Upper lobe of right lung (tissue), 1 donor: ENCODE measurements around the gene IGSF21. TPM values are rescaled to one million over a fixed set of nuclear protein-coding genes. Genes with fewer than 3 reads are reported as not detected.

Experiments used
- ATAC-seq: fragments of 200-7000 bp; cut with Tn5 transposase; one replicate; pipeline ENCODE4 v1.9.1; 2020; ENCODE audit warnings: mild to moderate bottlenecking, moderate library complexity
- DNase-seq: peaks from one replicate; pipeline ENCODE4 v3.0.0-alpha.2; 2020
- H3K27ac ChIP-seq: fragments of 200-600 bp; one replicate; pipeline ENCODE4 v1.8.0; 2022
- H3K27me3 ChIP-seq: fragments of 200-600 bp; one replicate; pipeline ENCODE4 v1.8.0; 2022; ENCODE audit warnings: mild to moderate bottlenecking
- H3K36me3 ChIP-seq: fragments of 200-600 bp; one replicate; pipeline ENCODE4 v1.8.0; 2022
- H3K4me1 ChIP-seq: fragments of 200-600 bp; one replicate; pipeline ENCODE4 v1.8.0; 2022
- H3K4me3 ChIP-seq: fragments of 200-600 bp; one replicate; pipeline ENCODE4 v1.8.0; 2022; ENCODE audit warnings: mild to moderate bottlenecking
- H3K9me3 ChIP-seq: fragments of 200-600 bp; one replicate; pipeline ENCODE4 v1.8.0; 2022
- intact Hi-C: fragments of 100-400 bp; cut with DNase I; formaldehyde crosslinking; loops from one replicate; pipeline ENCODE4 v1.11.0; 2022
- total RNA-seq: library from RNA; stranded (reverse); fragmentation: NEBNext Ultra II Directional; extraction: Animal tissue kit (Norgen Biotek cat#: 25700); gene quantifications from one replicate; pipeline ENCODE4 v1.2.1, GENCODE V29; 2021
- TF ChIP-seq, protein P1 (sequence below): fragments of 200-600 bp; IDR thresholded peaks from one replicate; pipeline ENCODE4 v1.8.0; 2022; ENCODE audit warnings: antibody characterized with exemption
- donor health status: DM: no; HTN: yes; CAD: no; lungs with severe emphysema.

Gene IGSF21
- total RNA-seq, 1 donor from 2014 or later = 3.2 TPM

DNA sequence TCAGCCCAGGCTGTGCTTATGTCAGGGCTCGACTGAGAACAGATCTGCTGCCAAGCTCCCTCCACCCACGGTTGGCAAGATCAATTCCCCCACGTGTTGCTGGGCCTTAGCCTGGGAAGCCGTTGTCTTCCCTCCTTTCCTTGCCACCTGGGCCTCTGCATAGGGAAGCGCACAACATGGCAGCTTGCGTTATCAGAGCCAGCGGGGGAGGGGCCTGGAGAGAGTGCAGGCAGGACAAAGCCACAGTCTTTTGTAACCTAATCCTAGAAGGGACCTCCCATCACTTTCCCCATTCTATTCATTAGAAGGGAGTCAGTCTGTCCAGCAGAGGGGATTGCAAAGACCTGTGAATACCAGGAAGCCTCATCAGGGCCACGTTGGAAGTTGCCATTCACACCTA is 17.0 kb upstream of the IGSF21 start:
- Histone ChIP-seq H3K4me3 (no peak overlapping the region), H3K27me3 (peaks cover 54% of the 10 kb centered on the region), H3K4me1 (no peaks in the 10 kb centered on the region), H3K36me3 (no peaks in the 10 kb centered on the region), H3K27ac (no peak overlapping the region), H3K9me3 (no peaks in the 10 kb centered on the region)
- TF ChIP-seq, protein P1, sequence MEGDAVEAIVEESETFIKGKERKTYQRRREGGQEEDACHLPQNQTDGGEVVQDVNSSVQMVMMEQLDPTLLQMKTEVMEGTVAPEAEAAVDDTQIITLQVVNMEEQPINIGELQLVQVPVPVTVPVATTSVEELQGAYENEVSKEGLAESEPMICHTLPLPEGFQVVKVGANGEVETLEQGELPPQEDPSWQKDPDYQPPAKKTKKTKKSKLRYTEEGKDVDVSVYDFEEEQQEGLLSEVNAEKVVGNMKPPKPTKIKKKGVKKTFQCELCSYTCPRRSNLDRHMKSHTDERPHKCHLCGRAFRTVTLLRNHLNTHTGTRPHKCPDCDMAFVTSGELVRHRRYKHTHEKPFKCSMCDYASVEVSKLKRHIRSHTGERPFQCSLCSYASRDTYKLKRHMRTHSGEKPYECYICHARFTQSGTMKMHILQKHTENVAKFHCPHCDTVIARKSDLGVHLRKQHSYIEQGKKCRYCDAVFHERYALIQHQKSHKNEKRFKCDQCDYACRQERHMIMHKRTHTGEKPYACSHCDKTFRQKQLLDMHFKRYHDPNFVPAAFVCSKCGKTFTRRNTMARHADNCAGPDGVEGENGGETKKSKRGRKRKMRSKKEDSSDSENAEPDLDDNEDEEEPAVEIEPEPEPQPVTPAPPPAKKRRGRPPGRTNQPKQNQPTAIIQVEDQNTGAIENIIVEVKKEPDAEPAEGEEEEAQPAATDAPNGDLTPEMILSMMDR = no peak
- ATAC-seq (no peak), DNase-seq (no peak)
- intact Hi-C loops = no loop called here

DNA sequence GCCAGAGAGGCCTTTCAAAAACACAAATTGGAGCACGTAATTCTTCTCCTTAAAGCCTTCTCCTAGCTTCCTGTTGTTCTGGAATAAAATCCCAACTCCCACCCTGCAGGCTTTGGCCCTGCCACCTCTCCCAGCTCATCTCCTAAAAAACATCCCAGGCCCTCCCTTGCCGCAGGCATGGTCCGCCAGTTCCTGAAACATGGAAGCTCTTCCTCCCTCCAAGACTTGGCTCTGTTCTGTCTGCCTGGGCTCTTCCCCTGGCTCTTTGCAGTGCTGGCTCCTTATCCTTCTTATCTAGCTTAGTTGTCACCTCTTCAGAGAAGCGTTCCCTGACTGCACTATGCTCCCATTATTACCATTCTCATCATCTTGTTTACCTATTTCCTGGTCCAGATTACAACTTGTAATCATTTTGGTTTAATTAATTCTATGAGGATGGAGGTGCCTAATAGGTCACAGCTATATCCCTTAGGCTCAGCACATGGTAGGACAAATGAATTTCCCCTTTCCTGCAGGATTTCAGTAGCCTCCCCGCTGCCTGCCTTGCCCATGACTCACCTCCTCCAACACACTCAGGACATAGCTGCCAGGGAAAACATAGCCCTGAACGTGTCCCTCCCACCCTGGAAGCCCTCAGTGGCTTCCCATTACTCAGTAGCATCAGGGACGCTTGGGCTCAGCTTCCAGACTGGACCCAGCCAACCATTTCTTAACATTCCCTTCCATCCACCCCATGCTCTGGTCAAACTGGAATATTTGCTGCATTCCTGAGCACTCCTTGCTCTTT is 15.7 kb upstream of the IGSF21 start:
- ATAC-seq = peak; percentile 21
- Histone ChIP-seq H3K4me1 (no peaks in the 10 kb centered on the region), H3K4me3 (no peak overlapping the region), H3K9me3 (no peaks in the 10 kb centered on the region), H3K27ac (no peak overlapping the region), H3K36me3 (no peaks in the 10 kb centered on the region), H3K27me3 (peaks cover 52% of the 10 kb centered on the region)
- DNase-seq = no peak
- TF ChIP-seq, protein P1 = no peak
- intact Hi-C loops = no loop called here

DNA sequence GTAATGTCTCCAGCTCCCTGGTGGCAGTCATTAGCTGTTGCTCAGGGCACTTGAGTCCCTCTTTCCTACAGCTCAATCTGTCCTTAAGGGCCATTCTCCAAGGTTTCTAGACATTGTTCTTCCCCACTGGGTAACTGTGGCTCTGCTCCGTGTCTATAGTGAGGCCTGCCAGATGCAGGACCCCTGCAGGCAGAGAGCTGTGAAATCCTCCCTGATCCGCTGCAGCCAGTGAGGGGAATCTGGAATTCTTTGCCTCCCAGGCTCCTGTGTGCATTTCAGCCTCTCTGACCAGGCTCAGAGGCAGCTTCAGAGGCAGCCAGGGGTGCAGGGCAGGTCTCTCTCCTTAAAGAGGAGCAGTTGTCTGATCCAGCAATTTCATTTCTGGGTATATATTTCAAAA is 14.4 kb upstream of the IGSF21 start:
- no peak for ATAC-seq
- intact Hi-C loops = no loop called here
- TF ChIP-seq, protein P1 = no peak
- Histone ChIP-seq H3K36me3 (no peaks in the 10 kb centered on the region), H3K9me3 (no peaks in the 10 kb centered on the region), H3K27ac (no peak overlapping the region), H3K4me1 (no peaks in the 10 kb centered on the region), H3K4me3 (no peak overlapping the region), H3K27me3 (peaks cover 39% of the 10 kb centered on the region)
- DNase-seq = no peak

DNA sequence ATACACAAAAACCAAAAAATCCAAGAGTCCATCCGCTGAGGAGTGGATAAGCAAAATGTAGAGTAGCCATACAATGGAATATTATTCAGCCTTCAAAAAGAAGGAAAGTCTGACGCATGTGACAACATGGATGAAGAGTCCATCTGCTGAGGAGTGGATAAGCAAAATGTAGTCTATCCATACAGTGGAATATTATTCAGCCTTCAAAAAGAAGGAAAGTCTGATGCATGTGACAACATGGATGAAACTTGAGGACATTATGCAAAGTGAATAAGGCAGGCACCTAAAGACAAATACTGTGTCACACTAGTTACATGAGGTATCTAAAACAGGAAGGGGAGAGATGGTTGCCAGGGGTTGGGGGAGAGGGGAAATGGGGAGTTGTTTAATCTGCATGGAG is 14.0 kb upstream of the IGSF21 start:
- Histone ChIP-seq H3K4me1 (no peaks in the 10 kb centered on the region), H3K4me3 (no peak overlapping the region), H3K27ac (no peak overlapping the region), H3K27me3 (peaks cover 37% of the 10 kb centered on the region), H3K9me3 (no peaks in the 10 kb centered on the region), H3K36me3 (no peaks in the 10 kb centered on the region)
- ATAC-seq = no peak
- no peak for DNase-seq
- intact Hi-C loops = no loop called here
- TF ChIP-seq, protein P1 = no peak

DNA sequence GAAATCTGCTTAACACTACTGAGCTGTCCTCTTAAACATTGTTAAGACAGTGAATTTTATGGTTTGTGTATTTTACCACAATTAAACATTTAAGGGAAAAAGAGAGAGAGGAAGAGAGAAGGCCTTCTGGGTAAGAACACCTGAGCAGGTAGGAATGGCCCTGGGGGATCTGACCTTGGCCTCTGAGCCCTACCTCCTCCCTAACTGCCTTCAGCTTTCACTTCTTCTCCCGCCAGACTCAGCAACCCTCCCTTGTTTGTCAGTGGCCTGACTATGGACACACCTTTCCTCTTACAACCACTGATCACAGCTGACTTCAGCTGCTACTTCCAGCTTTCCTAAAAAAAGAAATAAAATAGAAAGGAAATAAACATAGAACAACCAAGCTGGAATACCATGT is 13.5 kb upstream of the IGSF21 start:
- no peaks in the 10 kb centered on the region for H3K36me3 ChIP-seq
- H3K9me3 ChIP-seq = no peaks in the 10 kb centered on the region
- intact Hi-C loops = no loop called here
- TF ChIP-seq, protein P1 = no peak
- H3K27me3 ChIP-seq = peaks cover 33% of the 10 kb centered on the region
- DNase-seq (no peak), ATAC-seq (no peak)
- no peaks in the 10 kb centered on the region for H3K4me1 ChIP-seq
- H3K4me3 ChIP-seq = no peak overlapping the region
- H3K27ac ChIP-seq = no peak overlapping the region

DNA sequence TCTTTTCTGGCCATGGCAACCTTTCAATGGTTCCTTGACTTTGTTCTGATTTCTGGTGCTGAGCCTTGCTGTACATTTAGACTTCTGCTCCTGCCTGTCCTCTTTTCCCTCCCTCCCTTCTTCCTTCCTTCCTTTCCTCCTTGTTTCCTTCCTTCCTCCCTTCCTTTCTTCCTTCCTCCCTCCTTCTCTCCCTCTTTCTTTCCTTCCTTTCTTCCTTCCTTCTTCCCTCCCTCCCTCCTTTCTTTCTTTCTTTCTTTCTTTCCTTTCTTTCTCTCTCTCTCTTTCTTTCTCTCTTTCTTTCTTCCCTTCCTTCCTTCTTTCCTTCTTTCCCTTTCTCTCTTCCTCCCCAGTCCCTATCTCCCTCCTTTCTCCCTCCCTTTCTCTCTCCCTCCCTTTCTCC is 10.4 kb upstream of the IGSF21 start:
- Histone ChIP-seq H3K4me3 (no peak overlapping the region), H3K27ac (no peak overlapping the region), H3K36me3 (no peaks in the 10 kb centered on the region), H3K27me3 (peaks cover 24% of the 10 kb centered on the region), H3K4me1 (no peaks in the 10 kb centered on the region), H3K9me3 (no peaks in the 10 kb centered on the region)
- intact Hi-C loops = no loop called here
- ATAC-seq = no peak
- DNase-seq = no peak
- TF ChIP-seq, protein P1 = no peak
